GM12801 (cell line): ENCODE data around the gene ATP5F1D.

Experiments
- TF ChIP-seq, protein P1 (sequence below): IDR thresholded peaks from one replicate; pipeline ENCODE4 v1.5.1; 2011; ENCODE audit warnings: control low read depth; ENCODE audit not compliant: insufficient read length; ENCODE audit errors: extremely low read depth

ATP5F1D gene

DNA sequence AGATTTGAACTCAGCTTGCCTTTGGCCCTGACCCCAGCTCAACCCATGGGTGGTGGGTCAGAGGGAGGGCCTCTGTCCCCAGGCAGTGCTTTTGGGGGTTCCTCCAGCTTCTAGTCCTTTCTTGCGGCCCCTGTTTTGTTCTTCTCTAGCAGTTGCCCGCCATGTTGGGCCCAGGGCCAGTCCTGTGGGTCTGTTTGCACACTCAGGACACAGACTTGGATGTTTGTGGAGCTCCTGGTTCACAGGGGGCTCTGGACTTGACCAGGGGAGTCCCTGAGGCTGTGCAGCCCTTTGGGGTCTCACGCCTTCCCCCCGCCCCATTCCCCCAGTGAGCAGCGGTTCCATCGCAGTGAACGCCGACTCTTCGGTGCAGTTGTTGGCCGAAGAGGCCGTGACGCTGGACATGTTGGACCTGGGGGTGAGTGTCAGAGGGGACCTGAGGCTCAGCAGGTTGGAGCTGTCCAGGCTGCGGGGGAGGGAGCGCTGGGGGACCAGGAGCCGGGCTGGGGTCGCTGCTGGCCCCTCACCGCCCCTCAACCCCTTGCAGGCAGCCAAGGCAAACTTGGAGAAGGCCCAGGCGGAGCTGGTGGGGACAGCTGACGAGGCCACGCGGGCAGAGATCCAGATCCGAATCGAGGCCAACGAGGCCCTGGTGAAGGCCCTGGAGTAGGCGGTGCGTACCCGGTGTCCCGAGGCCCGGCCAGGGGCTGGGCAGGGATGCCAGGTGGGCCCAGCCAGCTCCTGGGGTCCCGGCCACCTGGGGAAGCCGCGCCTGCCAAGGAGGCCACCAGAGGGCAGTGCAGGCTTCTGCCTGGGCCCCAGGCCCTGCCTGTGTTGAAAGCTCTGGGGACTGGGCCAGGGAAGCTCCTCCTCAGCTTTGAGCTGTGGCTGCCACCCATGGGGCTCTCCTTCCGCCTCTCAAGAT, 2.5 kb downstream of the ATP5F1D start:
- TF ChIP-seq, protein P1, sequence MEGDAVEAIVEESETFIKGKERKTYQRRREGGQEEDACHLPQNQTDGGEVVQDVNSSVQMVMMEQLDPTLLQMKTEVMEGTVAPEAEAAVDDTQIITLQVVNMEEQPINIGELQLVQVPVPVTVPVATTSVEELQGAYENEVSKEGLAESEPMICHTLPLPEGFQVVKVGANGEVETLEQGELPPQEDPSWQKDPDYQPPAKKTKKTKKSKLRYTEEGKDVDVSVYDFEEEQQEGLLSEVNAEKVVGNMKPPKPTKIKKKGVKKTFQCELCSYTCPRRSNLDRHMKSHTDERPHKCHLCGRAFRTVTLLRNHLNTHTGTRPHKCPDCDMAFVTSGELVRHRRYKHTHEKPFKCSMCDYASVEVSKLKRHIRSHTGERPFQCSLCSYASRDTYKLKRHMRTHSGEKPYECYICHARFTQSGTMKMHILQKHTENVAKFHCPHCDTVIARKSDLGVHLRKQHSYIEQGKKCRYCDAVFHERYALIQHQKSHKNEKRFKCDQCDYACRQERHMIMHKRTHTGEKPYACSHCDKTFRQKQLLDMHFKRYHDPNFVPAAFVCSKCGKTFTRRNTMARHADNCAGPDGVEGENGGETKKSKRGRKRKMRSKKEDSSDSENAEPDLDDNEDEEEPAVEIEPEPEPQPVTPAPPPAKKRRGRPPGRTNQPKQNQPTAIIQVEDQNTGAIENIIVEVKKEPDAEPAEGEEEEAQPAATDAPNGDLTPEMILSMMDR: no peak

DNA sequence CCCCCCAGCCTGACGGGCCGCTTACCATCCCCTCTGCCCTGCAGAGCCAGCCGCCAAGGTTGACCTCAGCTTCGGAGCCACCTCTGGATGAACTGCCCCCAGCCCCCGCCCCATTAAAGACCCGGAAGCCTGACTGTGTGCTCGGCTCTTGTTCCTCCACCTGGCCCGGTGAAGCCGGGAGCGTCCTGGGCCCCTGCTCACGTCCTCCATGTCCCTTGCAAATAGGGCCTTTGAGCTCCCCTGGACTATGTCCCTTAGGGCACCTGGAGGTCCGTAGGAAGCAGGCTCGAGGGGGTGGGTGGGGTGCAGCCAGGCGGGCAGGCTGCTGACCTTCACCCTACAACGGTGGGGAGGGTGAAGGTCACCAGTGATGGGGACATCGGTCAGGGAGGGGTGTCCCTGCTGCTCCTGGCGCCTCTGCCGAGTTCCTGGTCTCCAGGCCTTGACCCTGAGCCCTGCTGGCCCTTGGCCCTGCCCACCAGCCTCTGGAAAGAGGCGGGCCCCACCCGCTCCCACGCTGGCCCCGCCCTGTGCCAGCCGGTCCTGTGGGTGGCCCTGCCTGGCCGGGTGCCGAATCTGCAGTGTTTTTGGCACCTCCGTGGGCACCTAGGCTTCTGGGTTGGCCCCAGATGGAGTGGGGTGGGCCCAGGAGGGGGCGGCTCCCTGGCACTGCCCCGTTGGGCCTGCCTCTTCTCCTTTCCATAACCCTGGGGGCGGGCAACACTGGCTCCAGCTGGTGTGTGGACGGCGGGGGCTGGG, 3.3 kb downstream of the ATP5F1D start:
- TF ChIP-seq, protein P1: no peak

DNA sequence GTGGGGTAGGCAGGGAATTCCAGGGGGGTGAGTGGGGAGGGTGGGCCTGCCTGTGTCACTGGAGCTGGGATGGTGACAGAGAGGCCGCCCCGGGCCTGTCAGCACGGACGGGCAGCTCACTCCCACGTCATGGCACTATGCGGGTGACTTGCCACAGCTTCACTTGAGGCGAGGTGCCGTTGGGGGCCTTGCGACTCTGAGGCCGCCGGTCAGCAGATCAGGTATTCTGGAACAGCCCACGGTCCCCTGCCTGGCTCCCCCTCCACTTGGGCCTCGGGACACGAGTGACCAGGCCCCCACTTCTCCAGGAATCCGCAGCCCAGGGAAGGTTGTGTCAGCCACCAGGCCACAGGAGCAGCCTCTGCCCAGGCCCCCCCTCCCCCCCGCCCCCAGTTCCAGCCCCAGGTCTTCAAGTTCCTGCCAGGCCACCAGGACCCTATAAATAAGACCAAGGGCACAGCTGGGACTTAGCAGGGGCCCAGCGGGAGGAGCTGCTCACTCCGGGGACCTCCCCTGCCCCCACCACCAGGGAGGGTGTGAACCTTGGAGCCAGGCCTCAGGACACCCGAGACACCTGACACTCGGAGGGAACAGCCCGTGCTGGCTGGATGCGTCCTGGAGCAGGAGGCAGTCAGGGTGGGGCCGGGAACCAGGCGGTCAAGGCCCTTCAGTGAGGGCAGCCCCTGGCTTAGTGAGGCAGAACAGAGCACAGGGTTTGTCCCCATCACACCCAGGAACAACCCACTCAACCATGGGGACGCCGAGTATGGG, 4.1 kb downstream of the ATP5F1D start:
- TF ChIP-seq, protein P1: no peak

DNA sequence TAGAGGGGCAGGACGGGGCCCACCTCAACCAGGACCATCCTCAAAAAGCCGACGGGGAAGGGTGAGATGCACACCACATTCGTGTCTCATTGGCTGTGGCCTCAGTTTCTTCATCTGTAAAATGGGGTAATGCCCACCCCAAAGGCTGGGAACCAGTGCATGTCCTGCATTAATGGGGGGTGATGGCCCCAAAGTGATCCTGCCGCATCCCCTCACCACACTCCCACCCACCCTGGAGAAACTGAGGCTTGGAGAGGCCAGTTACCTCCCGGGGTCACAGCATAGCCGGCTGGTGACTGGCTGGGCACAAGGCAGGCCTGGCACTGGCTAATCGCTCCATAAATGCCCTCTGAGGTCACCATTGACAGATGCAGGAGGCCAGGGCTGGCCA, 6.2 kb downstream of the ATP5F1D start:
- TF ChIP-seq, protein P1: no peak

DNA sequence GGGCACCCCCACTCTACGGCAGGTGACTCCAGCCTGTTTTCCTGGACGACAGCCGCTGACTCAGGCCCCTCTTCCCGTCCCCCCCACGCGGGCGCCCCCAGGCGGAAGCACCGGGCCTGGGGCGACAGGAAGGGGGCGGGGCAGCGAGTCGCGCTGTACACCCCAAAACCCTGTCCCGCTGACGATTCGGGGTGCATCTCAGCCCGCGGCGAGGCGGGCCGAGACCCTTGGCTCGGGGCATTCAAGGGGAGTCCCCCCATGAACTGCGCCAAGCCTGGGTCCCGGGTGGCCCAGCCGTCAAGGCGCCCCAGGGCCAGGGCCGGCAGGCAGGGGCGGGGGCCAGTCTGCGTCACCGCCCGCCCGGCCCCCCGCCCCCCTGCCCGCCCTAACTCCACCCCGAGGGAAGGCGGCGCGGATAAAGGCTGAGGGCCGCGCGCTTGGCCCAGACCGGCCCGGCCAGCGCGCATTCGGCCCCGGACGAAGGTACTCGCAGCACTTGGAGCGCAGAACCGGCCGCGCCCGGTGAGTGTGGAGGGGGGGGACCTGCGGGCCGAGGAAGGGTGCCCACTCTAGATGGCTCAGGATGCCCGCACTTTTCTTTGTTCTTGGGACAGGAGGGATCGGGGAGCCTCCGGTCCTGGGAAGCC, 6.7 kb downstream of the ATP5F1D start, which contains the start of gene MIDN:
Gene MIDN (plus strand): TSS at position 445 of the 647 bp plus-strand sequence. CDS start 1,714 bp downstream, outside the sequence.
- TF ChIP-seq, protein P1: no peak

DNA sequence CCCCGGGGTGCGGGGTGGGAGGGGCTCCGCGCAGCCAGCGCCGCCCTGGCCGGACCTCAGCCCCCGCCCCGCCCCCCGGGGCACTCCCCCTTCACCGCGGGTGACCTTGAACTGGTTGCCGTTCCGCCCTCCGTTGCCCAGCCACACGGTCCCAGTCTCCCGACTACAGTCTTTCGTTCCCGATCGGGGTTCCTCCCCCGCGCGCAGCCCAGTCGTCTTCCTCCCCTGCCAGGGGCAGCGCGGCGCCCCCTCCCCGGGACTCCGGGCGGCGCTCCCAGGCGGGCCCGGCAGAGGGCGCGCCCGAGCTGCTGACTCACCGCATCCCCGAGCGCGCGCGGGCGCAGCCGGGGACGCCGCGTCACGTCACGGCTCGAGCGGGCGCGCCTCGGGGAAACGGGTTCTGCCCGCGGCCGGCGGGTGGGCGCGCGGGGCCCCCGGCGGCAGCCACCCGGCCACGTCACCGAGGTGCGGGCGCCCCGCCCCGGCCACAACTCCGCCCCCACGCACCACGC, 7.3 kb downstream of the ATP5F1D start:
- TF ChIP-seq, protein P1: no peak
